ENCODE measurements around the gene STS. TPM values are rescaled to one million over a fixed set of nuclear protein-coding genes. Genes with fewer than 3 reads are reported as not detected.

Gene STS
- total RNA-seq, 2 donors from 2014 or later, result 3.6 TPM

- no peaks in the 10 kb centered on the region for H3K36me3 ChIP-seq (replicated peaks in 1 of 2; ENCODE audit: insufficient read depth in 1 of 2, low read depth in 2 of 2)
- H3K9me3 ChIP-seq, result no peaks in the 10 kb centered on the region
- H3K4me1 ChIP-seq, result no peaks in the 10 kb centered on the region
- WGBS, 2 donors, result 58 to 76% methylated on average over 9 to 11 of the region's 11 CpGs
- TF ChIP-seq CTCF (IDR thresholded peaks at IDR 0.05), result no peak
- TF ChIP-seq POLR2A (IDR thresholded peaks at IDR 0.05), result no peak
- H3K27ac ChIP-seq, result no peak overlapping the region
- intact Hi-C loops (cut with DNase I), result no loop called here
- no peak for ATAC-seq
- no peaks in the 10 kb centered on the region for H3K27me3 ChIP-seq
- DNase-seq, result no peak
- H3K4me3 ChIP-seq, result no peak overlapping the region
Measured at GRCh38 chrX:7109049-7109531, 38.4 kb upstream of the STS start.

GRCh38 chrX:7109838-7110793, 37.4 kb upstream of the STS start:
- Histone ChIP-seq H3K9me3 (no peaks in the 10 kb centered on the region), H3K27me3 (no peaks in the 10 kb centered on the region), H3K27ac (no peak overlapping the region), H3K36me3 (replicated peaks in 1 of 2; ENCODE audit: insufficient read depth in 1 of 2, low read depth in 2 of 2) (no peaks in the 10 kb centered on the region), H3K4me1 (no peaks in the 10 kb centered on the region), H3K4me3 (no peak overlapping the region)
- DNase-seq, result no peak
- intact Hi-C loops (cut with DNase I), result no loop called here
- WGBS, 2 donors, result 77 to 92% methylated on average over 11 of the region's 12 CpGs
- TF ChIP-seq CTCF (IDR thresholded peaks at IDR 0.05) (no peak), POLR2A (IDR thresholded peaks at IDR 0.05) (no peak)
- ATAC-seq, result no peak

GRCh38 chrX:7110821-7111276, 36.7 kb upstream of the STS start:
- whole genome bisulfite sequencing, 2 donors, result 74 to 100% methylated on average over 1 to 5 of the region's 5 CpGs
- H3K27me3 ChIP-seq, result no peaks in the 10 kb centered on the region
- intact Hi-C loops (cut with DNase I), result no loop called here
- no peaks in the 10 kb centered on the region for H3K36me3 ChIP-seq (replicated peaks in 1 of 2; ENCODE audit: insufficient read depth in 1 of 2, low read depth in 2 of 2)
- no peak for ATAC-seq
- H3K4me3 ChIP-seq, result no peak overlapping the region
- no peak overlapping the region for H3K27ac ChIP-seq
- no peaks in the 10 kb centered on the region for H3K4me1 ChIP-seq
- DNase-seq, result no peak
- TF ChIP-seq CTCF (IDR thresholded peaks at IDR 0.05) (no peak), POLR2A (IDR thresholded peaks at IDR 0.05) (no peak)
- H3K9me3 ChIP-seq, result no peaks in the 10 kb centered on the region

GRCh38 chrX:7111518-7111917, 36.0 kb upstream of the STS start:
- TF ChIP-seq POLR2A (IDR thresholded peaks at IDR 0.05) (no peak), CTCF (IDR thresholded peaks at IDR 0.05) (no peak)
- WGBS, 2 donors, result 93 to 94% methylated on average over 6 of the region's 6 CpGs
- H3K36me3 ChIP-seq (replicated peaks in 1 of 2; ENCODE audit: insufficient read depth in 1 of 2, low read depth in 2 of 2), result no peaks in the 10 kb centered on the region
- no peaks in the 10 kb centered on the region for H3K27me3 ChIP-seq
- H3K9me3 ChIP-seq, result no peaks in the 10 kb centered on the region
- intact Hi-C loops (cut with DNase I), result no loop called here
- DNase-seq (no peak), ATAC-seq (no peak)
- no peaks in the 10 kb centered on the region for H3K4me1 ChIP-seq
- no peak overlapping the region for H3K27ac ChIP-seq
- H3K4me3 ChIP-seq, result no peak overlapping the region

All from body of pancreas (tissue), 4 donors.